Upper lobe of left lung (tissue), 4 donors: ENCODE results near the gene NPPC.

Experiments
- CTCF ChIP-seq, 6 experiments: fragments of 450-650 bp in 4 of 6; fragments of 200-600 bp in 2 of 6; sonication (generic) in 2 of 6; IDR thresholded peaks; one replicate each; pipeline ENCODE4 v1.5.1; 2016 to 2019; ENCODE audit warnings: antibody characterized with exemption in 6 of 6
- EP300 ChIP-seq, 4 donors: sonication (generic); formaldehyde crosslinking; IDR thresholded peaks; one replicate each; pipeline ENCODE4 v1.5.1; 2017; ENCODE audit warnings: antibody characterized with exemption in 4 of 4, control low read depth in 2 of 4
- POLR2A ChIP-seq, 4 donors: fragments of 450-650 bp; IDR thresholded peaks; one replicate each; pipeline ENCODE4 v1.5.1; 2016 to 2017; ENCODE audit warnings: antibody characterized with exemption in 4 of 4, mild to moderate bottlenecking in 2 of 4

DNA sequence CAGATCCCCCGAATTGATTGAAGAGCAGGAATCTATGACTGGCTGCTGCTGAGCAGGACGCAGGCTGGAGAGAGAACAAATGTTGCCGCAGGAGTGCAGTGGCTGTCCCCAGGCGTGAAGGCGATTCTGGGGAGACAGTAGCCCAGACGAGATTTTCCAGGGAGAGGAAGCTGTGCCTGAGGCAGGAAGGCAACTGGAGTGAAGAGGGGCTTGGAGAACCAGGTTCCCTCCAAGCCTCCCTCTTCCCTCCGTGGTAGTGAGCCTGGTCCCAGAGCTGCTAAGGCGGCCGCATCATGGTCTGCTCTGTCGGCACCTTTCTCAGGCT lies 1.3 kb upstream of the NPPC start:
- TF ChIP-seq CTCF (IDR thresholded peaks at IDR 0.05) (no peak), EP300 (IDR thresholded peaks at IDR 0.05) (no peak), POLR2A (IDR thresholded peaks at IDR 0.05) (no peak)
